Activated T-helper 1 cell treated with anti-CD3 and anti-CD28 coated beads, Interleukin-12 subunit alpha, Interleukin-12 subunit beta, Interleukin-2, Interleukin-4 antibody, amounts not matched to agents 30 ng/mL and 10 ng/mL and 1 ng/mL, durations not matched to agents 14 hours and 24 hours and 36 hours (primary cell): ENCODE data around the gene KRTAP3-3. TPM values are rescaled to one million over a fixed set of nuclear protein-coding genes. Genes with fewer than 3 reads are reported as not detected.

Source experiments
- DNase-seq: peaks from one replicate; pipeline ENCODE4 v3.0.0; 2021; ENCODE audit warnings: low spot score
- H3K27ac Mint-ChIP-seq: one replicate; pipeline ENCODE4 v1.8.0; 2021; ENCODE audit warnings: mild to moderate bottlenecking, mixed read lengths
- H3K27me3 Mint-ChIP-seq: one replicate; pipeline ENCODE4 v1.8.0; 2022; ENCODE audit warnings: mild to moderate bottlenecking, moderate library complexity, mixed read lengths; ENCODE audit not compliant: insufficient read depth
- H3K36me3 Mint-ChIP-seq: one replicate; pipeline ENCODE4 v1.8.0; 2021; ENCODE audit warnings: low read depth, mixed read lengths
- H3K4me1 Mint-ChIP-seq: one replicate; pipeline ENCODE4 v1.8.0; 2021; ENCODE audit warnings: low read depth, mixed read lengths
- H3K4me3 Mint-ChIP-seq: one replicate; pipeline ENCODE4 v1.8.0; 2021; ENCODE audit warnings: mild to moderate bottlenecking, moderate library complexity, mixed read lengths
- H3K9me3 Mint-ChIP-seq: one replicate; pipeline ENCODE4 v1.8.0; 2021; ENCODE audit warnings: mixed read lengths
- intact Hi-C: fragments of 100-400 bp; cut with micrococcal nuclease; formaldehyde crosslinking; loops from one replicate; pipeline ENCODE4 v1.15.1; 2024
- total RNA-seq: library from RNA; stranded (reverse); gene quantifications from 2 replicates; pipeline ENCODE4 v1.2.3, GENCODE V29; 2022

KRTAP3-3 gene
- total RNA-seq, 1 donor from 2014 or later: not detected

GRCh38 chr17:40949418-40949817 lies 44.5 kb downstream of the KRTAP3-3 start:
- DNase-seq: no peak
- peaks cover 30% of the 10 kb centered on the region for H3K27me3 Mint-ChIP-seq
- H3K36me3 Mint-ChIP-seq: no peaks in the 10 kb centered on the region
- no peaks in the 10 kb centered on the region for H3K9me3 Mint-ChIP-seq
- no peak overlapping the region for H3K27ac Mint-ChIP-seq
- intact Hi-C loops: no loop called here
- H3K4me3 Mint-ChIP-seq: no peak overlapping the region
- no peaks in the 10 kb centered on the region for H3K4me1 Mint-ChIP-seq

GRCh38 chr17:40947929-40948328 lies 46.0 kb downstream of the KRTAP3-3 start:
- Mint-ChIP-seq H3K4me3 (no peak overlapping the region), H3K27ac (no peak overlapping the region), H3K27me3 (peaks cover 25% of the 10 kb centered on the region), H3K4me1 (no peaks in the 10 kb centered on the region), H3K36me3 (no peaks in the 10 kb centered on the region), H3K9me3 (no peaks in the 10 kb centered on the region)
- no peak for DNase-seq
- intact Hi-C loops: no loop called here

GRCh38 chr17:40945414-40945813 lies 48.5 kb downstream of the KRTAP3-3 start:
- H3K27ac Mint-ChIP-seq: no peak overlapping the region
- H3K4me1 Mint-ChIP-seq: no peaks in the 10 kb centered on the region
- DNase-seq: no peak
- no peaks in the 10 kb centered on the region for H3K36me3 Mint-ChIP-seq
- intact Hi-C loops: no loop called here
- peaks cover 25% of the 10 kb centered on the region for H3K27me3 Mint-ChIP-seq
- no peaks in the 10 kb centered on the region for H3K9me3 Mint-ChIP-seq
- no peak overlapping the region for H3K4me3 Mint-ChIP-seq

- intact Hi-C loops: no loop called here
- Mint-ChIP-seq H3K9me3 (no peaks in the 10 kb centered on the region), H3K4me3 (no peak overlapping the region), H3K4me1 (no peaks in the 10 kb centered on the region), H3K27ac (no peak overlapping the region), H3K36me3 (no peaks in the 10 kb centered on the region), H3K27me3 (peaks cover 22% of the 10 kb centered on the region)
- no peak for DNase-seq
Measured at GRCh38 chr17:40944531-40944930, 49.4 kb downstream of the KRTAP3-3 start.

Other genes starting within 250 kb of the KRTAP3-3 start
- not detected in 2 replicates for gene KRT25, start 238.8 kb downstream of the KRTAP3-3 start, total RNA-seq
- gene KRT26, start 222.0 kb downstream of the KRTAP3-3 start, total RNA-seq: not detected in 2 replicates
- gene KRT27, start 211.6 kb downstream of the KRTAP3-3 start, total RNA-seq: not detected in 2 replicates
- gene KRT28, start 194.2 kb downstream of the KRTAP3-3 start, total RNA-seq: not detected in 2 replicates
- gene KRT10, start 171.6 kb downstream of the KRTAP3-3 start, total RNA-seq: 27.2 and 28.0 TPM in 2 replicates
- not detected in 2 replicates for gene KRT12, start 126.9 kb downstream of the KRTAP3-3 start, total RNA-seq
- gene KRT20, start 108.9 kb downstream of the KRTAP3-3 start, total RNA-seq: not detected in 2 replicates
- gene KRT23, start 56.5 kb downstream of the KRTAP3-3 start, total RNA-seq: not detected in 2 replicates
- gene KRT39, start 27.2 kb downstream of the KRTAP3-3 start, total RNA-seq: not detected in 2 replicates
- not detected in 2 replicates for gene KRT40, start 9.8 kb downstream of the KRTAP3-3 start, total RNA-seq
- not detected in 2 replicates for gene KRTAP3-2, start 5.7 kb upstream of the KRTAP3-3 start, total RNA-seq
- not detected in 2 replicates for gene KRTAP3-1, start 15.0 kb upstream of the KRTAP3-3 start, total RNA-seq
- not detected in 2 replicates for gene KRTAP1-5, start 33.0 kb upstream of the KRTAP3-3 start, total RNA-seq
- gene KRTAP1-4, start 36.0 kb upstream of the KRTAP3-3 start, total RNA-seq: not detected in 2 replicates
- gene KRTAP1-3, start 40.7 kb upstream of the KRTAP3-3 start, total RNA-seq: not detected in 2 replicates
- not detected in 2 replicates for gene KRTAP1-1, start 47.3 kb upstream of the KRTAP3-3 start, total RNA-seq
- not detected in 2 replicates for gene KRTAP2-1, start 53.2 kb upstream of the KRTAP3-3 start, total RNA-seq
- not detected in 2 replicates for gene KRTAP2-2, start 61.1 kb upstream of the KRTAP3-3 start, total RNA-seq
- not detected in 2 replicates for gene KRTAP2-3, start 66.0 kb upstream of the KRTAP3-3 start, total RNA-seq
- gene KRTAP2-4, start 71.7 kb upstream of the KRTAP3-3 start, total RNA-seq: not detected in 2 replicates
- gene KRTAP4-7, start 90.0 kb upstream of the KRTAP3-3 start, total RNA-seq: not detected in 2 replicates
- not detected in 2 replicates for gene KRTAP4-8, start 104.0 kb upstream of the KRTAP3-3 start, total RNA-seq
- gene KRTAP4-16, start 108.0 kb upstream of the KRTAP3-3 start, total RNA-seq: not detected in 2 replicates
- not detected in 2 replicates for gene KRTAP4-9, start 111.2 kb upstream of the KRTAP3-3 start, total RNA-seq
- not detected in 2 replicates for gene KRTAP4-11, start 124.2 kb upstream of the KRTAP3-3 start, total RNA-seq
- not detected in 2 replicates for gene KRTAP4-12, start 130.0 kb upstream of the KRTAP3-3 start, total RNA-seq
- gene KRTAP4-6, start 146.4 kb upstream of the KRTAP3-3 start, total RNA-seq: not detected in 2 replicates
- gene KRTAP4-5, start 155.7 kb upstream of the KRTAP3-3 start, total RNA-seq: not detected in 2 replicates
- not detected in 2 replicates for gene KRTAP4-4, start 166.6 kb upstream of the KRTAP3-3 start, total RNA-seq
- gene KRTAP4-3, start 174.1 kb upstream of the KRTAP3-3 start, total RNA-seq: not detected in 2 replicates
- not detected in 2 replicates for gene KRTAP4-2, start 184.1 kb upstream of the KRTAP3-3 start, total RNA-seq
- not detected in 2 replicates for gene KRTAP4-1, start 190.7 kb upstream of the KRTAP3-3 start, total RNA-seq
- not detected in 2 replicates for gene KRTAP9-1, start 195.7 kb upstream of the KRTAP3-3 start, total RNA-seq
- gene KRTAP9-2, start 232.5 kb upstream of the KRTAP3-3 start, total RNA-seq: not detected in 2 replicates
- gene KRTAP9-3, start 238.3 kb upstream of the KRTAP3-3 start, total RNA-seq: not detected in 2 replicates
- gene KRTAP9-8, start 243.8 kb upstream of the KRTAP3-3 start, total RNA-seq: not detected in 2 replicates